Esophagus squamous epithelium (tissue), 4 donors: Measurements from ENCODE around the gene TCF12.
A peak's percentile ranks its signal among the peaks of the same experiment; 100 is the strongest.

ENCODE experiments used
- POLR2A ChIP-seq, 4 donors: fragments of 450-650 bp; IDR thresholded peaks; one replicate each; pipeline ENCODE4 v1.6.1; 2017; ENCODE audit warnings: antibody characterized with exemption in 4 of 4, mild to moderate bottlenecking in 4 of 4, moderate library complexity in 3 of 4
- TF ChIP-seq, protein P1 (sequence below), 6 experiments: fragments of 450-650 bp in 4 of 6; fragments of 200-600 bp in 2 of 6; sonication (generic) in 2 of 6; IDR thresholded peaks; one replicate each; pipeline ENCODE4 v1.5.1; 2016 to 2019; ENCODE audit warnings: antibody characterized with exemption in 6 of 6, mild to moderate bottlenecking in 4 of 6, moderate library complexity in 4 of 6

DNA sequence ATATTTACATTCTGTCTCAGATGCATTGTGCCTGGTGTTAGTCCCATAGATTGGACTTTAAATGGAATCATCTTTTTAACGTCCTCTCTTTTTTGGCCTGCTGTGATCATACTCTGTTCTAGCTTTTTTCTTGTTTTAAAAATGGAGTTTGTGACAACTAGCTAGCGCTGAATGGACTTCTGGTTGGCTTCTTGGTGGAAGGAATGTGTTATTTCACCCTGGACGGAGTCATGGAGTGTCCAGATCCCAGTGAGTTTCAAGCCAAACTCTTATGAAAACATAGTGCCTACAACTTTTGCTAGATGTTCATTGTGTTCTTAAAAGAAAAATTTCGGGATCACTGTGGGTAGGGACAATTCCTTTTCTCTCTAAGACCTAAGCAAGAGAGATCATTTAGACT lies 192.6 kb downstream of the TCF12 start:
- no peak for TF ChIP-seq POLR2A (IDR thresholded peaks at IDR 0.05)
- TF ChIP-seq, protein P1, sequence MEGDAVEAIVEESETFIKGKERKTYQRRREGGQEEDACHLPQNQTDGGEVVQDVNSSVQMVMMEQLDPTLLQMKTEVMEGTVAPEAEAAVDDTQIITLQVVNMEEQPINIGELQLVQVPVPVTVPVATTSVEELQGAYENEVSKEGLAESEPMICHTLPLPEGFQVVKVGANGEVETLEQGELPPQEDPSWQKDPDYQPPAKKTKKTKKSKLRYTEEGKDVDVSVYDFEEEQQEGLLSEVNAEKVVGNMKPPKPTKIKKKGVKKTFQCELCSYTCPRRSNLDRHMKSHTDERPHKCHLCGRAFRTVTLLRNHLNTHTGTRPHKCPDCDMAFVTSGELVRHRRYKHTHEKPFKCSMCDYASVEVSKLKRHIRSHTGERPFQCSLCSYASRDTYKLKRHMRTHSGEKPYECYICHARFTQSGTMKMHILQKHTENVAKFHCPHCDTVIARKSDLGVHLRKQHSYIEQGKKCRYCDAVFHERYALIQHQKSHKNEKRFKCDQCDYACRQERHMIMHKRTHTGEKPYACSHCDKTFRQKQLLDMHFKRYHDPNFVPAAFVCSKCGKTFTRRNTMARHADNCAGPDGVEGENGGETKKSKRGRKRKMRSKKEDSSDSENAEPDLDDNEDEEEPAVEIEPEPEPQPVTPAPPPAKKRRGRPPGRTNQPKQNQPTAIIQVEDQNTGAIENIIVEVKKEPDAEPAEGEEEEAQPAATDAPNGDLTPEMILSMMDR (IDR thresholded peaks at IDR 0.05), result peak in 1 of 6 experiments; percentile 8
